Heart right ventricle (tissue), 16 donors: ENCODE results near the gene TMEM98. TPM values are rescaled to one million over a fixed set of nuclear protein-coding genes. Genes with fewer than 3 reads are reported as not detected.

ENCODE experiments used
- ATAC-seq, 8 donors: fragments of 200-7000 bp; cut with Tn5 transposase; one replicate each; pipeline ENCODE4 v1.9.1; 2020; ENCODE audit warnings: mild to moderate bottlenecking in 8 of 8, moderate library complexity in 8 of 8, moderate number of reproducible peaks in 1 of 8
- DNase-seq, 2 donors: peaks; one replicate each; pipeline ENCODE4 v3.0.0-alpha.2; 2020
- H3K27ac ChIP-seq, 10 donors: fragments of 200-600 bp; sonication (generic) in 2 of 10; one replicate each; pipeline versions ENCODE4 v1.5.0 to v1.8.0; 2020 to 2022; ENCODE audit warnings: mild to moderate bottlenecking in 3 of 10
- H3K27me3 ChIP-seq, 7 donors: fragments of 200-600 bp; one replicate each; pipeline ENCODE4 v1.8.0; 2021 to 2022; ENCODE audit warnings: mild to moderate bottlenecking in 2 of 7
- H3K36me3 ChIP-seq, 9 donors: fragments of 200-600 bp; sonication (generic) in 1 of 9; one replicate each; pipeline versions ENCODE4 v1.5.0 to v1.8.0; 2020 to 2022; ENCODE audit warnings: mild to moderate bottlenecking in 2 of 9
- H3K4me1 ChIP-seq, 9 donors: fragments of 200-600 bp; sonication (generic) in 1 of 9; one replicate each; pipeline versions ENCODE4 v1.5.0 to v1.8.0; 2020 to 2022; ENCODE audit warnings: mild to moderate bottlenecking in 4 of 9
- H3K4me3 ChIP-seq, 10 donors: fragments of 200-600 bp; sonication (generic) in 2 of 10; one replicate each; pipeline versions ENCODE4 v1.5.0 to v1.8.0; 2020 to 2022; ENCODE audit warnings: mild to moderate bottlenecking in 7 of 10, moderate library complexity in 2 of 10
- H3K9me3 ChIP-seq, 11 donors: fragments of 200-600 bp in 10 of 11; sonication (generic) in 2 of 11; one replicate each; pipeline versions ENCODE4 v1.5.0 to v1.8.0; 2013 to 2022; ENCODE audit warnings: mild to moderate bottlenecking in 2 of 11, control low read depth in 1 of 11, moderate library complexity in 1 of 11
- WGBS, 2 donors: extraction: QIAGEN DNeasy Blood & Tissue Kit; methylation state at CpG; one replicate each; pipeline ENCODE4 v1.1.7; 2013; ENCODE audit warnings: inconsistent platforms in 1 of 2; 5-methylcytosine and 5-hydroxymethylcytosine counted together
- intact Hi-C, 10 donors: fragments of 100-400 bp; cut with DNase I; formaldehyde crosslinking; loops; one replicate each; pipeline versions ENCODE4 v1.11.1 to v1.14.2; 2022
- polyA plus RNA-seq, 2 donors: library from polyadenylated mRNA; stranded (reverse); fragments of 200-250 nt; gene quantifications; one replicate each; pipeline ENCODE4 v1.2.3, GENCODE V29; 2013
- total RNA-seq, 10 donors: library from RNA; stranded (reverse); fragmentation: NEBNext Ultra II Directional in 3 of 10; extraction: Animal tissue kit (Norgen Biotek cat#: 25700) in 3 of 10; gene quantifications; one replicate each; pipeline versions ENCODE4 v1.2.1 to v1.2.4, GENCODE V29; 2021 to 2023
- TF ChIP-seq, protein P1 (sequence below), 9 donors: fragments of 200-600 bp; sonication (generic) in 2 of 9; IDR thresholded peaks; one replicate each; pipeline versions ENCODE4 v1.5.0 to v1.8.0; 2021 to 2022; ENCODE audit warnings: antibody characterized with exemption in 9 of 9, mild to moderate bottlenecking in 5 of 9, moderate library complexity in 1 of 9
- donor health status: Arrhythmogenic right ventricular cardiomyopathy.
- donor health status: ischemic (EF 13 %, LVEDD 7.1; RV severe dilation, severe dysfunction).
- donor health status: healthy with polysubstance abuse.
- donor health status: DM: no; HTN: yes; CAD: no.
- donor health status: DM: no; HTN: no; CAD: no.
- donor health status: ischemic (EF 25% LVEDD 6.9; RV normal size, moderate dysfunction).
- donor health status: ischemic (EF 25% LVEDD 5.7; RV mildly dilated, moderate dysfunction).
- donor health status: healthy.
- donor health status: DM: yes; HTN: yes; CAD: no.
- donor health status: Ischemic cardiomyopathy.
- donor health status: ischemic (EF 35%, LVEDD 5.7; RV mildly dilated, moderate dysfunction).
- donor health status: nonischemic (EF 11% LVEDD 7.7; RV severe dilation, severe dysfunction).
- donor health status: DM: yes; HTN: yes; CAD: no.
- donor health status: PGD.
- donor health status: ischemic (EF 29% LVEDD 5.4; RV normal size, mild dysfunction).
- donor health status: nonischemic (EF 23%, LVEDD 6.1; RV moderate dilation, normal function).

TMEM98 gene
- total and polyA plus RNA-seq, 12 donors, result 5.2 to 19.5 (median 9.9) TPM

DNA sequence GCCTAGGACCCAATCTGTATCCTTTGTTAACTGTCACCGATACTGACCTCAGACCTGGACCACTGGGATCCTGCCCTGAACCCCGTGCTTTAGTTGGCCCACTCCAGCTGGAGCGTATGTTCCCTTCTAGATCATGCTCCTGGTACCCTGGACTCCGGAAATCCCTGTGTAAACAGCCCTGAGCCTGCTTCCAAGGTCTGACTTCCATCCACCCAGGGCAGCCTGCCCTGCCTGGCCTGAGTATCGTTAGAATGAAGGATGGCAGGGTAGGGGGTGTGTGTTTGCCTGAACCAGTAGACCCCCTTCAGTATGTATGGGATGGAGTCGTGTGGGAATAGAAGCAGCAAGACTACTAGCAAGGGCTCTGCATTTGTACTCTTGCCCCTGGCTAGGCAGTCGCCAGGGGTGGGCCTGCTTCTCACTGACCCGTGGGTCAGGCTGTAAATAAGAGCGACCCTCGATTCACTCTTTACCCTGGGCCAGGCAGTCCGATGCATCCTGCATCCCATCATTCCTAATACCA is 691 bp upstream of the TMEM98 start:
- no peaks in the 10 kb centered on the region for H3K9me3 ChIP-seq
- peaks cover 0 to 44% (median 22%) of the 10 kb centered on the region in 7 donors for H3K27me3 ChIP-seq
- WGBS, 2 donors, result 37 to 43% methylated on average over 11 of the region's 11 CpGs
- ATAC-seq (peak in 4 of 8 donors; percentile 30 to 43 (median 33)), DNase-seq (no peak)
- intact Hi-C loops, result no loop called here
- peak overlapping the region; percentile 28 to 68 (median 59) for H3K4me3 ChIP-seq
- H3K4me1 ChIP-seq, result peaks cover 0 to 7% (median 6%) of the 10 kb centered on the region in 9 donors
- peak overlapping the region in 1 of 10 donors; percentile 50 for H3K27ac ChIP-seq
- no peaks in the 10 kb centered on the region for H3K36me3 ChIP-seq
- TF ChIP-seq, protein P1, sequence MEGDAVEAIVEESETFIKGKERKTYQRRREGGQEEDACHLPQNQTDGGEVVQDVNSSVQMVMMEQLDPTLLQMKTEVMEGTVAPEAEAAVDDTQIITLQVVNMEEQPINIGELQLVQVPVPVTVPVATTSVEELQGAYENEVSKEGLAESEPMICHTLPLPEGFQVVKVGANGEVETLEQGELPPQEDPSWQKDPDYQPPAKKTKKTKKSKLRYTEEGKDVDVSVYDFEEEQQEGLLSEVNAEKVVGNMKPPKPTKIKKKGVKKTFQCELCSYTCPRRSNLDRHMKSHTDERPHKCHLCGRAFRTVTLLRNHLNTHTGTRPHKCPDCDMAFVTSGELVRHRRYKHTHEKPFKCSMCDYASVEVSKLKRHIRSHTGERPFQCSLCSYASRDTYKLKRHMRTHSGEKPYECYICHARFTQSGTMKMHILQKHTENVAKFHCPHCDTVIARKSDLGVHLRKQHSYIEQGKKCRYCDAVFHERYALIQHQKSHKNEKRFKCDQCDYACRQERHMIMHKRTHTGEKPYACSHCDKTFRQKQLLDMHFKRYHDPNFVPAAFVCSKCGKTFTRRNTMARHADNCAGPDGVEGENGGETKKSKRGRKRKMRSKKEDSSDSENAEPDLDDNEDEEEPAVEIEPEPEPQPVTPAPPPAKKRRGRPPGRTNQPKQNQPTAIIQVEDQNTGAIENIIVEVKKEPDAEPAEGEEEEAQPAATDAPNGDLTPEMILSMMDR (IDR thresholded peaks at IDR 0.05), result no peak

DNA sequence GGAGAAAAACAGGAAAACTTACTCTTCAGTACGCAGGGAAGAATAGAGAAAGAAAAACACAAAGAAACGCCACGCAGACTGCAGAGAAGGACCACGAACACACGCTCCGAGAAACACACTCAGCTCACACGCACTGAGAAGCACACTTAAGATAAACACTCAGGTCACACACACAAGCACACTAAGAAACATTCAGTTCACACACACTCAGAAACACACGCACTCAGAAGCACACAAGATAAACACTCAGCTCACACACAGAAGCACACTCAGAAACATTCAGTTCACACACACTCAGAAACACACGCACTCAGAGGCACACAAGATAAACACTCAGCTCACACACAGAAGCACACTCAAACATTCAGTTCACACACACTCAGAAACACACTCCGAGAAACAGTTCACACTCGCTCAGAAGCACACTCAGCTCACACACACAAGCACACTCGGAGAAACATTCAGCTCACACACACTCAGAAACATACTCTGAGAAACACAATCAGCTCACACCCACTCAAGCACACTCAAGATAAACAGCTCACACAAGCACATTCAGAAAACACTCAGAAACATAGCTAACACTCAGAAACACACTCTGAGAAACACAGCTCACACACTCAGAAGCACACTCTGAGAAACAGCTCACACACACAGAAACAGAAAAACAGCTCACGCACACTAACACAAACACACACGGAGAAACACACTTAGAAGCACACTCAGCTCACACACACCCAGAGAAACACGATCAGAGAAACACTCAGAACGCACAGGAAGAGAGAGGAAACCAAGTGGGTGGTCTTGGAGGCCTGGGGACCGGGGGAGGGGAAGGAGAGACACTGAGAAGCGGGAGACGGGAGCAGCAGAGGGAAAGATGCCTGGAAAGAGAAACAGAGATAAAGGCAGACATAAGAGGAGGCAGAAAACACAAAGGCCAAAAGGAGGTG is 908 bp downstream of the TMEM98 start:
- intact Hi-C loops, result loop anchor here in 1 of 10 donors (1.0 kb wide), 1 partner anchor 12 kb away; no protein-coding TSS in a partner anchor
- TF ChIP-seq, protein P1 (IDR thresholded peaks at IDR 0.05), result no peak
- ATAC-seq, result peak in 4 of 8 donors; percentile 18 to 23 (median 21)
- 27% methylated on average over 19 of the region's 19 CpGs for WGBS, 2 donors
- peak overlapping the region in 7 of 10 donors; percentile 14 to 64 (median 50) for H3K27ac ChIP-seq
- peak overlapping the region; percentile 28 to 68 (median 59) for H3K4me3 ChIP-seq
- H3K27me3 ChIP-seq, result peaks cover 0 to 44% (median 22%) of the 10 kb centered on the region in 7 donors
- peaks cover 0 to 11% (median 0%) of the 10 kb centered on the region in 9 donors for H3K36me3 ChIP-seq
- no peaks in the 10 kb centered on the region for H3K9me3 ChIP-seq
- DNase-seq, result no peak
- peaks cover 0 to 7% (median 6%) of the 10 kb centered on the region in 9 donors for H3K4me1 ChIP-seq

DNA sequence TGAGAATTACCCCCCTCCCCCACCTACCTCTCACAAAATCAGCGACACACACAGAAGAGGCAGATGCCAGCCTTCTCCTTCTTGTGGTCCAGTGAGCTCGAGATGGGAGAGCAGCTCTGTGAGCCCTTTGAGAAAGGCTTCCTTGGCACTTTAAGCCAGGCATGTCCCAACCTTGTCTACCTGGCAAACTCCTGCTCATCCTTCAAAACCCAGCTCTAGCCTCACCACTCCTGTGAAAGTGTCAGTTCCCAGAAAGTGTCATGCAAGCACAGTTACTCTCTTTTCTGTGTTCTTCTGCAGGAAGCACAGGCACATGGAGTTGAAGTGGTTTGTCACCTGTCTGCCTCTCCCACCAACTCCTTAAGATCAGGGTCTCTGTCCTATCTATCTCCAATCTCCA is 1.6 kb downstream of the TMEM98 start:
- WGBS, 2 donors, result 74 to 82% methylated on average over 2 of the region's 2 CpGs
- intact Hi-C loops, result loop anchor here in 1 of 10 donors (1.0 kb wide), 1 partner anchor 12 kb away; no protein-coding TSS in a partner anchor
- H3K36me3 ChIP-seq, result peaks cover 0 to 18% (median 0%) of the 10 kb centered on the region in 9 donors
- no peaks in the 10 kb centered on the region for H3K9me3 ChIP-seq
- H3K4me1 ChIP-seq, result peaks cover 0 to 7% (median 6%) of the 10 kb centered on the region in 9 donors
- ATAC-seq (no peak), DNase-seq (no peak)
- peak overlapping the region in 4 of 10 donors; percentile 52 to 68 (median 60) for H3K4me3 ChIP-seq
- TF ChIP-seq, protein P1 (IDR thresholded peaks at IDR 0.05), result no peak
- no peak overlapping the region for H3K27ac ChIP-seq
- H3K27me3 ChIP-seq, result peaks cover 0 to 44% (median 23%) of the 10 kb centered on the region in 7 donors

DNA sequence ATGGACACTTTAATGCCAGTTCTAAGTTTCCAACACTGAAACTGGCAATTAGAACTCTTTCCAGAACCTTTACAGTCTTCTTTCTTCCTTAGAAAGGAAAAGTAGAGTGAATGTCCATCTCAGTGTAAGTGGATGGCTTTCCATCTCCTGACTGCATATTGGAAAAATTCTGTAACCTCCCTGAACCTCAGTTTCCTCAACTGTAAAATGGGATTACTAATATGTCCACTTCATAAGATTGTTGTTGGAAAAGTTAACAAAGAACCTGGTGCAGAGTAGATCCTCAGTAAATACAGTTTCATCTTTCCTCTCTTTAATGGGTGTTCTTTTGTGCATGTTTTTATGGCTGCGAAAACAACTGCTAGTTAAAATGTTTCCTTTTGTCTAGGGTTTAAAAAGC is 2.6 kb downstream of the TMEM98 start:
- intact Hi-C loops, result loop anchor here in 1 of 10 donors (10.0 kb wide), 1 partner anchor 814 kb away; no protein-coding TSS in a partner anchor
- Histone ChIP-seq H3K27me3 (peaks cover 0 to 44% (median 23%) of the 10 kb centered on the region in 7 donors), H3K4me1 (peaks cover 0 to 7% (median 6%) of the 10 kb centered on the region in 9 donors), H3K27ac (no peak overlapping the region), H3K36me3 (peaks cover 0 to 19% (median 0%) of the 10 kb centered on the region in 9 donors), H3K4me3 (no peak overlapping the region), H3K9me3 (no peaks in the 10 kb centered on the region)
- TF ChIP-seq, protein P1 (IDR thresholded peaks at IDR 0.05), result no peak
- 100% methylated on average over 1 of the region's 1 CpG for whole genome bisulfite sequencing, 2 donors
- ATAC-seq (no peak), DNase-seq (no peak)
